LNCaP clone FGC (cell line): ENCODE data around the gene EID3.
"Not testable (repeated sequence)": the region's sequence is repeated elsewhere in the genome, so short reads cannot be mapped to it uniquely, and the experiment has no call there.

Experiments
- DNase-seq: peaks from one replicate; pipeline ENCODE4 v3.0.0-alpha.2; 2011; ENCODE audit warnings: low read depth
- H3K4me3 ChIP-seq: 2 replicates; pipeline ENCODE4 v1.5.1; 2011; ENCODE audit warnings: mild to moderate bottlenecking, low read depth, low read length, control low read depth
- TF ChIP-seq, protein P1 (sequence below): IDR thresholded peaks from 2 replicates; pipeline ENCODE4 v1.5.1; 2012; ENCODE audit warnings: mild to moderate bottlenecking; ENCODE audit not compliant: control insufficient read depth, insufficient read depth; ENCODE audit errors: extremely low read depth

The EID3 gene

DNA sequence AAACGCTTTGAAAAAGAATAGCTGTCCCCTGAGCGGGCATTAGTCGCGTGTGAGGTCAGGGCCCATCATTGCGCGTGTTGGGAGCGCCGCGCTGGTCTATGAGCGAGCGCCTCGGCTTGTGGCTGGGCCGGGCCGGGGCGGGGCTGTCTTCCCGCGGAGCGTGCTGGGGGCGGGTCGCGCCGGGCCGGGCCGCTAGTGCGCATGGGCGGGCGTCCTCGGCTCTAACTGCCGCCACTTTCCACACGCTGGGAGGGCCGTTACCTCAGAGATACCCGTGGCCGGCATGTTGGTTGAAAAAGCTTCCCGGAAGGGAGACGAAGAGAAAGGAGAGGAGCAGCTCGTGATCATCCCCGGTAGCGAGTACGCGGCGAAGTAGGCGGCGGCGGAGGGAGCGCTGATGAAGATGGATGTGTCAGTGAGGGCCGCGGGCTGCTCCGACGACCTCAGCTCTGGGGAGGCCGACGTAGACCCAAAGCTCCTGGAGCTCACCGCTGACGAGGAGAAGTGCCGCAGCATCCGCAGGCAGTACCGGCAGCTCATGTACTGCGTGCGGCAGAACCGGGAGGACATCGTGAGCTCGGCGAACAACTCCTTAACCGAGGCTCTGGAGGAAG lies at the start of gene EID3:
TSS of gene EID3 (plus strand) at position 202 of the 614 bp plus-strand sequence. CDS start at position 398, 196 bp downstream.
- TF ChIP-seq, protein P1, sequence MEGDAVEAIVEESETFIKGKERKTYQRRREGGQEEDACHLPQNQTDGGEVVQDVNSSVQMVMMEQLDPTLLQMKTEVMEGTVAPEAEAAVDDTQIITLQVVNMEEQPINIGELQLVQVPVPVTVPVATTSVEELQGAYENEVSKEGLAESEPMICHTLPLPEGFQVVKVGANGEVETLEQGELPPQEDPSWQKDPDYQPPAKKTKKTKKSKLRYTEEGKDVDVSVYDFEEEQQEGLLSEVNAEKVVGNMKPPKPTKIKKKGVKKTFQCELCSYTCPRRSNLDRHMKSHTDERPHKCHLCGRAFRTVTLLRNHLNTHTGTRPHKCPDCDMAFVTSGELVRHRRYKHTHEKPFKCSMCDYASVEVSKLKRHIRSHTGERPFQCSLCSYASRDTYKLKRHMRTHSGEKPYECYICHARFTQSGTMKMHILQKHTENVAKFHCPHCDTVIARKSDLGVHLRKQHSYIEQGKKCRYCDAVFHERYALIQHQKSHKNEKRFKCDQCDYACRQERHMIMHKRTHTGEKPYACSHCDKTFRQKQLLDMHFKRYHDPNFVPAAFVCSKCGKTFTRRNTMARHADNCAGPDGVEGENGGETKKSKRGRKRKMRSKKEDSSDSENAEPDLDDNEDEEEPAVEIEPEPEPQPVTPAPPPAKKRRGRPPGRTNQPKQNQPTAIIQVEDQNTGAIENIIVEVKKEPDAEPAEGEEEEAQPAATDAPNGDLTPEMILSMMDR = no peak
- no peak within 1 kb of the TSS for H3K4me3 ChIP-seq
- DNase-seq = no peak

DNA sequence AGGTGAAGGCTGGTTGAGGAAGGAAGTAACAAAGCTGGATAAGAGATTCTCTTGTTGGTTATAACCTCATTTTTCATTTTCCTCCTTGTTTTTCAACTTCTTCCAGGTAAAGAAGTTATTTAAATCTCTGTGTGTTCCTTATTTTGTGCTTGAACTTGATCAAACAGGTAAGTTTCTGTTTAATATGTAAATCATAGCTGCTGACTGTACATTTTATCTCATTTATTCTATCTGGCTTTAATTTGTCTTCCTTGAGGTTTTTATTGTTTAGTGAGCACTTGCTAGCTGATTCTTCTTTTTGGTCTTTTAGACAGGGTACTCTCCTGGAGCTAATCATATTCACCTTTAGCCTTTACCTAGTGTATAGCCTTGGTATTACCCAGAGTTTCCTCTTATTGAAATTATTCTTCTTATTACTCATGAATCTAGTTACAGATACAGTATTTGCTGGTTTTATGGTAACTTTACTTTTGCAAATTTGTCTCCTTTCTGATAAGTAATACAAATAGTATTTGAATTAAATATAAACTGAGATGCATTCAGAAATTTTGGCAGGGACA lies 45.5 kb upstream of the EID3 start:
- no peak for DNase-seq
- H3K4me3 ChIP-seq = no peak overlapping the region
- TF ChIP-seq, protein P1 = no peak

DNA sequence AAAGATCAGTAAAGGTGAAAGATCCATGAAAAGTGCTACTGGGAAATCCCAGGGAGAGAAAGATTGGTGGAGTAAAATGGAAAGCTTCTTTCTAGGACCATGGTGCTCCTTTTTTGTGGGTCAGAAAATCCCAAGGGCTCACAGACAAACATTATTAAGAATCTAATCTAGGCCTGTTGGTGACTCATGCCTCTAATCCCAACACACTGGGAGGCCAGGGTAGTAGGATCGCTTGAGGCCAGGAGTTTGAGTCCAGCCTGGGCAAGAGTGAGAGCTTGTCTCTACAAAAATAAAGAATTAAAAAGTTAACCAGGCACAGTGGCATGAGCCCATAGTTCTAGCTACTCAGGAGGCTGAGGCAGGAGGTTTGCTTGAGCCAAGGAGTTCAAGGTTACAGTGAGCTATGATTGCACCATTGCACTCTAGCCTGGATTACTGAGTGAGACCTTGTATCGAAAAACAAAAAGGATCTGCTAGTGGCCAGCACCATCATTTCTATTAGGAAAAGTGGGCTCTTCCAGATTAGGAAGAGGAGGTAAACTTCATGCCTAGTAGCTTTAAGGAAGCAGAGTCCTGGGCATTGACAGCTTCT lies 45.0 kb upstream of the EID3 start:
- TF ChIP-seq, protein P1 = no peak
- no peak for DNase-seq
- no peak overlapping the region for H3K4me3 ChIP-seq

DNA sequence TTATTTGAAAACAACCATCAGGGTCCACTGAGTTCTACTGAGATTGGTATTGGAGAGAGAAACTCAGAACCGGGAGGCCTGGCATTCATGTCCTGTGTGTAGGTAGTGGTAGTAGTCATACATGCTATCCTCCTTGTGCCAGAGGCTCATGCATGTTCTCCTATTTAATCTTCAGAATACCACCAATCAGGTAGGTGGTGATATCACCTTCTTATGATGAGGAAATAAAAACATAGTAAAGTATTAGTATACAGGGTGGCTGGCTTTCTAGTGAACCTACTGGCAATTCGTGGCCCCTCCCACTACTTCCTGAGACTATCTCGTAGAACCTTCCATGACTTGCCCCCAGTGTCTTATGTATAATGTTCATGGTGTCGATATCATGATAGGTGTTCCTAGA lies 40.5 kb upstream of the EID3 start:
- no peak for DNase-seq
- H3K4me3 ChIP-seq = no peak overlapping the region
- TF ChIP-seq, protein P1 = no peak

DNA sequence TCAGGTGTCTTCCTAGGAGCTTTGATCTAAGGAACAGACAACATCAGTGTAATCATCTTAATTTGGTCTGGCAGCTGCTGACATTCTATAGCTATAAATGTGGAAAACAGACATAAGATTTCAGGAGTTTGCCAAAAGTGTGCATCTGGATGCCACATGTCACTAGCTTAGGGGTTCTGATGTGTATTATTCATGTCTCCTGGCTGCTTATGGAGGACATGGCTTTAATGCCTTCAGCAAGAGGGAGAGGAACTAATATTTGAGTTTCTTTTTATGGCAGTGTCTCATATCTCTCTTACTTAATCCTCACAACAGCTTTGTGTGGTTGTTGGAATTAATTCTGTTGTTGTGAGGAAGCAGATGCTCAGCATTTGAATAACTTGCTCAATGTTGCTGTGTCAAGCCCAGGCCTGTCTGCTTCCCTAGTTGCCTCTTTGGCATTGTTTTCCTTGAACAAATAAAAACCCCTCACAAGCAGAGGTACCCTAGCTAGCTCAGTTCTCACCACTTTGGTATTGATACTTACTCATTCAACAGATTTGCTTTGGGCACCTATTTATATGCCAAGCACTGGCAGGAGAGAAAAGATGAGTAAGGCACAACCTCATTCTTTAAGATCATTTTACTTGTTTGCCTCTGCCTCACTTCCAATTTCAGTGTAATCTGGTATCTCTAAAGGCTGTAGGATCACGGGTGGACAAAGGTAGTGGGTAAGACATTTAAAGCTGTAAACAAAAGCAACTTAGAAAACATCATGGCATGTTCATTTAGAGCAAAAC lies 39.8 kb upstream of the EID3 start:
- TF ChIP-seq, protein P1 = no peak
- no peak for DNase-seq
- H3K4me3 ChIP-seq = no peak overlapping the region

DNA sequence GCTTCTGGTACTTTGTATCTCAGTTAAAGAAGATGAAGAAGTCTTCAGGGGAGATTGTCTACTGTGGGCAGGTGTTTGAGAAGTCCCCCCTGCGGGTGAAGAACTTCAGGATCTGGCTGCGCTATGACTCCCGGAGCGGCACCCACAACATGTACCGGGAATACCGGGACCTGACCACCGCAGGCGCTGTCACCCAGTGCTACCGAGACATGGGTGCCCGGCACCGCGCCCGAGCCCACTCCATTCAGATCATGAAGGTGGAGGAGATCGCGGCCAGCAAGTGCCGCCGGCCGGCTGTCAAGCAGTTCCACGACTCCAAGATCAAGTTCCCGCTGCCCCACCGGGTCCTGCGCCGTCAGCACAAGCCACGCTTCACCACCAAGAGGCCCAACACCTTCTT lies 38.1 kb upstream of the EID3 start:
- H3K4me3 ChIP-seq, DNase-seq: not testable (repeated sequence)

DNA sequence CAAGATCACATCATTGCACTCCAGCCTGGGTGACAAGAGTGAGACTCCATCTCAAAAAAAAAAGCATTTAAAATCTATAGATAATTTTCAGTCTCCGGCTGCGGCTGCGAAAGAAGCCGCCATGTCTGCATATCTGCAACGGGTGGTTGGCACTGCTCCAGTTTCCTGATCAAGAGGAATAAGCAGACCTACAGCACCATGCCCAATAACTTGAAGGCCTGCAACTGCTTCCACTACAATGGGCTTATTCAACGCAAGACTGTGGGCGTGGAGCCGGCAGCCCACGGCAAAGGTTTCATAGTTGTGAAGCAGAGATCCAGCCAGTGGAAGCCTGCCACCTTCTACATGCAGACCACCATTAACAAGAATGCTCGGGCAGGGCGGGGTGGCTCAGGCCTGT lies 30.6 kb upstream of the EID3 start:
- DNase-seq = no peak
- H3K4me3 ChIP-seq = no peak overlapping the region
- TF ChIP-seq, protein P1 = no peak
